ENCODE data around the gene GRHPR.

GRHPR gene

GRCh38 chr9:37398464-37399025 lies 24.0 kb upstream of the GRHPR start:
- no peak for DNase-seq (ENCODE audit: low spot score)

GRCh38 chr9:37399336-37399735 lies 23.2 kb upstream of the GRHPR start:
- no peak for DNase-seq (ENCODE audit: low spot score)

- DNase-seq (ENCODE audit: low spot score) = no peak
These were observed 17.9 kb upstream of the GRHPR start for GRCh38 chr9:37404590-37404989.

- no peak for DNase-seq (ENCODE audit: low spot score)
These were observed 17.1 kb upstream of the GRHPR start for GRCh38 chr9:37405350-37405749.

- no peak for DNase-seq (ENCODE audit: low spot score)
These were observed 16.6 kb upstream of the GRHPR start for GRCh38 chr9:37405764-37406380.

GRCh38 chr9:37406603-37407401 lies 15.7 kb upstream of the GRHPR start:
- DNase-seq (ENCODE audit: low spot score) = no peak

- no peak for DNase-seq (ENCODE audit: low spot score)
These were observed 15.0 kb upstream of the GRHPR start for GRCh38 chr9:37407468-37407867.

GRCh38 chr9:37408933-37409710 lies 13.4 kb upstream of the GRHPR start:
- peak; percentile 85 for DNase-seq (ENCODE audit: low spot score)

GRCh38 chr9:37410354-37410861 lies 12.1 kb upstream of the GRHPR start:
- no peak for DNase-seq (ENCODE audit: low spot score)

GRCh38 chr9:37410969-37411785 lies 11.3 kb upstream of the GRHPR start:
- peak; percentile 52 for DNase-seq (ENCODE audit: low spot score)

GRCh38 chr9:37412431-37413151 lies 9.9 kb upstream of the GRHPR start:
- peak; percentile 48 for DNase-seq (ENCODE audit: low spot score)

- DNase-seq (ENCODE audit: low spot score) = no peak
These were observed 9.2 kb upstream of the GRHPR start for GRCh38 chr9:37413311-37413710.

- no peak for DNase-seq (ENCODE audit: low spot score)
These were observed 8.0 kb upstream of the GRHPR start for GRCh38 chr9:37414503-37414943.

GRCh38 chr9:37415011-37415719 lies 7.3 kb upstream of the GRHPR start:
- DNase-seq (ENCODE audit: low spot score) = peak; percentile 72

GRCh38 chr9:37417252-37417803 lies 5.2 kb upstream of the GRHPR start:
- no peak for DNase-seq (ENCODE audit: low spot score)

- DNase-seq (ENCODE audit: low spot score) = no peak
These were observed 4.5 kb upstream of the GRHPR start for GRCh38 chr9:37417857-37418618.

- no peak for DNase-seq (ENCODE audit: low spot score)
These were observed 3.3 kb upstream of the GRHPR start for GRCh38 chr9:37419204-37419603.

- no peak for DNase-seq (ENCODE audit: low spot score)
These were observed 2.0 kb upstream of the GRHPR start for GRCh38 chr9:37420271-37421215.
